Vagina (tissue), 2 donors: Measurements from ENCODE around the gene RNASE7. TPM values are rescaled to one million over a fixed set of nuclear protein-coding genes. Genes with fewer than 3 reads are reported as not detected.
A peak's percentile ranks its signal among the peaks of the same experiment; 100 is the strongest.
"Not testable (repeated sequence)": the region's sequence is repeated elsewhere in the genome, so short reads cannot be mapped to it uniquely, and the experiment has no call there.

ENCODE experiments used
- DNase-seq, 2 donors: peaks; one replicate each; pipeline ENCODE4 v3.0.0-alpha.2; 2017; ENCODE audit errors: extremely low spot score in 2 of 2
- H3K27ac ChIP-seq: fragments of 200-600 bp; sonication (generic); one replicate; pipeline ENCODE4 v1.5.1; 2019
- H3K27me3 ChIP-seq: fragments of 200-600 bp; sonication (generic); one replicate; pipeline ENCODE4 v1.5.1; 2019
- H3K36me3 ChIP-seq, 2 donors: fragments of 200-600 bp; sonication (generic); one replicate each; pipeline ENCODE4 v1.5.1; 2017 to 2019
- H3K4me1 ChIP-seq: fragments of 200-600 bp; sonication (generic); one replicate; pipeline ENCODE4 v1.5.1; 2019
- H3K4me3 ChIP-seq, 2 donors: fragments of 200-600 bp; sonication (generic); 1 replicate in 1 of 2; 2 replicates in 1 of 2; pipeline ENCODE4 v1.5.1; 2016 to 2019
- H3K9me3 ChIP-seq: fragments of 200-600 bp; sonication (generic); one replicate; pipeline ENCODE4 v1.5.1; 2019
- POLR2A ChIP-seq, 2 donors: fragments of 450-650 bp; IDR thresholded peaks; one replicate each; pipeline ENCODE4 v1.6.1; 2017; ENCODE audit warnings: antibody characterized with exemption in 2 of 2, mild to moderate bottlenecking in 2 of 2, moderate library complexity in 2 of 2
- POLR2AphosphoS5 ChIP-seq, 2 donors: sonication (generic); formaldehyde crosslinking; IDR thresholded peaks; one replicate each; pipeline ENCODE4 v1.9.0; 2017; ENCODE audit warnings: antibody characterized with exemption in 2 of 2, mild to moderate bottlenecking in 2 of 2, low read depth in 1 of 2; ENCODE audit not compliant: insufficient read depth in 1 of 2
- intact Hi-C: fragments of 100-400 bp; cut with DNase I; formaldehyde crosslinking; loops from one replicate; pipeline ENCODE4 v1.15.1; 2023
- total RNA-seq: library from RNA; depleted of rRNA; stranded (reverse); fragments of >200 nt; gene quantifications from one replicate; pipeline ENCODE4 v1.2.3, GENCODE V29; 2016
- TF ChIP-seq, protein P1 (sequence below), 3 experiments: fragments of 450-650 bp in 2 of 3; fragments of 200-600 bp in 1 of 3; sonication (generic) in 1 of 3; IDR thresholded peaks; one replicate each; pipeline ENCODE4 v1.5.1; 2017 to 2019; ENCODE audit warnings: antibody characterized with exemption in 3 of 3, mild to moderate bottlenecking in 2 of 3, moderate library complexity in 2 of 3

RNASE7 gene
- total RNA-seq, 1 donor from 2014 or later: 18.2 TPM

DNA sequence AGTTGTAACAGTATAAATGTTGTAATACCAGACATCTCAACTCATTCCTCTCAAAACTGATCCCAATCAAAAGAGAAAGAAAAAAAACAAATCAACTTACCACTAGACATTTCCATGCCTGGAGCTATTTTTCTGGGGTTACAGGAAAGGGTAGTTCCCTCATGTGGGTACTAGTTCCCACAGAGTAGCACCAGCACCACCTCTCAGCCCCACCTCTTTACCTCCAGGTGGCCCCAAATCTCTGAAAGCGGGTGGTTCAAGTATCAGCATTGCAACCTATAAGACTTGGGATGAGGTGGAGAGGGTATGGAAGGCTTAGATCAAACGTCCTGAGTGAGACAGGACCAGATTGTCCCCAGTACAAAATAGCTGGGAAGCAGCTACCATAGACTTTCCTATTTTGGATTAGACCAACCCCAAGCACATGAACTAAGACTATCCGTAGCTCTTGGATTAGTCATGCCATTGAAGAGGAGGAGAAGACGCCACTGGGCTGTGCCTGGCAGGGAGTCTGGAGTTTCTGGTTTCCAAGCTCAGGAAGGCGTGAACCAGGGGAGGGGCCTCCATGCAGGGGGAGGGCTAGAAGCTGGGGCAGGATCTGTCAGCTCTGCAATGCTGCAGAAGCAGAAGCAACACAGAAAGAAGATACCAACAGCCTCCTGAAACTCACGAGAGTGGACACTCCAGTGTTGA is 43.3 kb upstream of the RNASE7 start, which contains the start of gene SLC39A2:
TSS of gene SLC39A2 (plus strand) at position 620 of the 693 bp plus-strand sequence. CDS start 154 bp downstream, outside the sequence.
- Histone ChIP-seq H3K4me1 (peaks cover 29% of the 10 kb centered on the region), H3K4me3 (no peak within 1 kb of the TSS), H3K27ac (peak within 1 kb of the TSS; percentile 64), H3K36me3 (peaks cover 0 to 33% of the 10 kb centered on the region in 2 donors), H3K9me3 (no peaks in the 10 kb centered on the region), H3K27me3 (no peaks in the 10 kb centered on the region)
- DNase-seq: peak in 1 of 2 donors; percentile 77
- intact Hi-C loops: no loop called here
- TF ChIP-seq POLR2AphosphoS5 (IDR thresholded peaks at IDR 0.05; ENCODE audit: insufficient read depth in 1 of 2, low read depth in 1 of 2) (peak in 1 of 2 donors; percentile 59), POLR2A (IDR thresholded peaks at IDR 0.05) (no peak)
- TF ChIP-seq, protein P1, sequence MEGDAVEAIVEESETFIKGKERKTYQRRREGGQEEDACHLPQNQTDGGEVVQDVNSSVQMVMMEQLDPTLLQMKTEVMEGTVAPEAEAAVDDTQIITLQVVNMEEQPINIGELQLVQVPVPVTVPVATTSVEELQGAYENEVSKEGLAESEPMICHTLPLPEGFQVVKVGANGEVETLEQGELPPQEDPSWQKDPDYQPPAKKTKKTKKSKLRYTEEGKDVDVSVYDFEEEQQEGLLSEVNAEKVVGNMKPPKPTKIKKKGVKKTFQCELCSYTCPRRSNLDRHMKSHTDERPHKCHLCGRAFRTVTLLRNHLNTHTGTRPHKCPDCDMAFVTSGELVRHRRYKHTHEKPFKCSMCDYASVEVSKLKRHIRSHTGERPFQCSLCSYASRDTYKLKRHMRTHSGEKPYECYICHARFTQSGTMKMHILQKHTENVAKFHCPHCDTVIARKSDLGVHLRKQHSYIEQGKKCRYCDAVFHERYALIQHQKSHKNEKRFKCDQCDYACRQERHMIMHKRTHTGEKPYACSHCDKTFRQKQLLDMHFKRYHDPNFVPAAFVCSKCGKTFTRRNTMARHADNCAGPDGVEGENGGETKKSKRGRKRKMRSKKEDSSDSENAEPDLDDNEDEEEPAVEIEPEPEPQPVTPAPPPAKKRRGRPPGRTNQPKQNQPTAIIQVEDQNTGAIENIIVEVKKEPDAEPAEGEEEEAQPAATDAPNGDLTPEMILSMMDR (IDR thresholded peaks at IDR 0.05): no peak

DNA sequence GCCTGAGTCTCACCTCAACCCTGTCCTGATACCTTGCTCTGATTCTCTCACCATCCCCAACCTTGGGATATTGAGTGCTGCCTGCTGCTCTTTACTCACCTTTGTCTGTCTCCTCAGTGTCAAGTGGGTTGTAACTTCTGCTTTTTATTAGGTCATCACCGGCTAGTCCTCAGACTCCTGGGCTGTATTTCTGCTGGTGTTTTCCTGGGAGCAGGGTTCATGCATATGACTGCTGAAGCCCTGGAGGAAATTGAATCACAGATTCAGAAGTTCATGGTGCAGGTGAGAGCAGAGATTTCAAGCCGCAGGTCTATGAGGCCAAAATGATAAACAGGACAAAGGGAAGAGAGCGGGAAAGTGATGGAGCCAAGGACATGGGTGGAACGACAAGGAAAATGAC is 42.6 kb upstream of the RNASE7 start:
- H3K9me3 ChIP-seq: no peaks in the 10 kb centered on the region
- TF ChIP-seq, protein P1 (IDR thresholded peaks at IDR 0.05): no peak
- no peak for TF ChIP-seq POLR2A (IDR thresholded peaks at IDR 0.05)
- no peak for TF ChIP-seq POLR2AphosphoS5 (IDR thresholded peaks at IDR 0.05; ENCODE audit: insufficient read depth in 1 of 2, low read depth in 1 of 2)
- no peaks in the 10 kb centered on the region for H3K27me3 ChIP-seq
- H3K27ac ChIP-seq: peak overlapping the region; percentile 64
- DNase-seq: no peak
- peaks cover 29% of the 10 kb centered on the region for H3K4me1 ChIP-seq
- H3K4me3 ChIP-seq: no peak overlapping the region
- peaks cover 0 to 26% of the 10 kb centered on the region in 2 donors for H3K36me3 ChIP-seq
- intact Hi-C loops: no loop called here

DNA sequence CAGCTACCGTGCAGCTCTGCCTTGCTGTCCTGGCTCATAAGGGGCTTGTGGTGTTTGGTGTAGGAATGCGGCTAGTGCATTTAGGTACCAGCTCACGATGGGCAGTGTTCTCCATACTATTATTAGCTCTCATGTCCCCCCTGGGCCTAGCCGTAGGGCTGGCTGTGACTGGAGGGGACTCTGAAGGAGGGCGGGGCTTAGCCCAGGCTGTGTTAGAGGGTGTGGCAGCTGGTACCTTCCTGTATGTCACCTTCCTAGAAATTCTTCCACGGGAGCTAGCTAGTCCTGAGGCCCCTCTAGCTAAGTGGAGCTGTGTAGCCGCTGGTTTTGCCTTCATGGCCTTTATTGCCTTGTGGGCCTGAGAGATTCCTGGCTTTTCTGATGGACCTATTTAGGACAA is 40.9 kb upstream of the RNASE7 start:
- Histone ChIP-seq H3K4me3 (no peak overlapping the region), H3K9me3 (no peaks in the 10 kb centered on the region), H3K36me3 (peaks cover 0 to 10% of the 10 kb centered on the region in 2 donors), H3K27me3 (no peaks in the 10 kb centered on the region), H3K27ac (no peak overlapping the region), H3K4me1 (peaks cover 29% of the 10 kb centered on the region)
- TF ChIP-seq, protein P1 (IDR thresholded peaks at IDR 0.05): no peak
- TF ChIP-seq POLR2AphosphoS5 (IDR thresholded peaks at IDR 0.05; ENCODE audit: insufficient read depth in 1 of 2, low read depth in 1 of 2) (no peak), POLR2A (IDR thresholded peaks at IDR 0.05) (no peak)
- DNase-seq: peak in 1 of 2 donors; percentile 34
- intact Hi-C loops: loop anchor here (5.0 kb wide), 1 partner anchor 41 kb away; the partner anchor contains the start of gene RNASE7

DNA sequence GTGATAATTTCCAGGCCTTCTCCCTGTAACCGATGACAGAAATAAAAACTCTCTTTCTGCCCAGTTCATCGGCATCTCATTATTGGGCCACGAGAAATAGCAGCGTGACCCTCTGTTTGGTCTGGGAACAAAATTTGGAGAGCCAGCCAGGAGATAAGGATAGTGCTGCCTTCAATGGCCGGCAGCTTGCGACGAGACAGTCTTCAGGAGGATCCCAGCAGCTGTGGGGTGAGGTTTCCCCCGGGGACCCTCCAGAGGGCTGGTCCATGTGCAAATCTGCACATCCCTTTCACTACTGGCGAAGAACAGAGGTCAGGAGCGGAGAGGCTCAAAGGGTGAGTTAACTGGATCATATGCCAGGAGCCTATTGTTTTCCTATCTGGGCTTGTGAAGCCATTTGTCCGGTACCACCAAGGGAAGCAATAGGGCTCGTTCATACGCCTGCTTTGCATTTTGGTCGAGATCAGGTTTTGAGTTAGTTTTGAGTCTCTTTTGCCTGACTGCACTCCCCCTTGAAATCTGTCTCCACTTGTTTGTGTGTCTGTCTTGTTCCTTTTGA is 38.3 kb upstream of the RNASE7 start:
- Histone ChIP-seq H3K36me3 (no peaks in the 10 kb centered on the region), H3K9me3 (no peaks in the 10 kb centered on the region), H3K4me3 (peak overlapping the region; percentile 4 to 23), H3K27ac (peak overlapping the region; percentile 58), H3K4me1 (peaks cover 15% of the 10 kb centered on the region), H3K27me3 (no peaks in the 10 kb centered on the region)
- no peak for DNase-seq
- TF ChIP-seq POLR2AphosphoS5 (IDR thresholded peaks at IDR 0.05; ENCODE audit: insufficient read depth in 1 of 2, low read depth in 1 of 2): no peak
- TF ChIP-seq, protein P1 (IDR thresholded peaks at IDR 0.05): no peak
- TF ChIP-seq POLR2A (IDR thresholded peaks at IDR 0.05): no peak
- intact Hi-C loops: loop anchor here (5.0 kb wide), 1 partner anchor 38 kb away; the partner anchor contains the start of gene RNASE7

DNA sequence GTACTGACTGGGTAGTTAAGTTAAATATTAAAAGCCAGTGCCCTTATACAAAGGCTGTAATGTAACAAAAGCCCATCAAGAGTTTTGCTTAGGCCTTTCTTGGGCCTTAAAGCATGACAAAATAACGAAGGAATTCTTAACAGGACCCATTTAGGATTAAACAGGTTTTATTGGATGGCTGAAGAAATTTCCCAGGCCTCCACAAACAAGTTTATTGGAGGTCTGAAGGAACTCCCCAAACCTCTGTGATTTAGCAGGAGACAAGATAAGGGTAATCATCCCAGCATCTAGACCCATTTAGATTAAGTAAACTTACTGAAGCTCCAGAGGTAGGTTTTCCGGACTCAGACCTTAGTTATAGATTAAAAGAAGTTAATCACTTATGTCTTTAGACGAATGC is 32.4 kb upstream of the RNASE7 start:
- intact Hi-C loops, DNase-seq, H3K36me3 ChIP-seq, H3K4me1 ChIP-seq, H3K4me3 ChIP-seq, H3K9me3 ChIP-seq, H3K27me3 ChIP-seq: not testable (repeated sequence)
- peak overlapping the region; percentile 52 for H3K27ac ChIP-seq
